HEK293 (cell line): ENCODE results near the gene STMP1.

Experiments used
- CTCF ChIP-seq: fragments of 450-650 bp; formaldehyde crosslinking; IDR thresholded peaks from 2 replicates; pipeline ENCODE4 v1.5.1; 2016; ENCODE audit warnings: missing biosample characterization, missing genetic modification characterization
- IKZF3 ChIP-seq: fragments of 450-650 bp; IDR thresholded peaks from 2 replicates; pipeline ENCODE4 v1.5.0; 2018; ENCODE audit warnings: missing biosample characterization, mild to moderate bottlenecking, missing genetic modification characterization, moderate library complexity
- MZF1 ChIP-seq: fragments of 450-650 bp; formaldehyde crosslinking; IDR thresholded peaks from 2 replicates; pipeline ENCODE4 v1.5.1; 2017; ENCODE audit warnings: missing biosample characterization, missing genetic modification characterization, borderline replicate concordance
- SETDB1 ChIP-seq: IDR thresholded peaks from one replicate; pipeline ENCODE4 v1.6.1; 2017; ENCODE audit warnings: mild to moderate bottlenecking, low read length, moderate library complexity, mixed read lengths; ENCODE audit not compliant: insufficient read length
- ZBTB49 ChIP-seq: fragments of 450-650 bp; formaldehyde crosslinking; IDR thresholded peaks from 2 replicates; pipeline ENCODE4 v1.5.1; 2016; ENCODE audit warnings: missing biosample characterization, missing genetic modification characterization, low read depth
- ZNF175 ChIP-seq: fragments of 450-650 bp; formaldehyde crosslinking; IDR thresholded peaks from 2 replicates; pipeline ENCODE4 v1.5.1; 2016; ENCODE audit warnings: missing biosample characterization, missing genetic modification characterization
- ZNF24 ChIP-seq: fragments of 450-650 bp; formaldehyde crosslinking; IDR thresholded peaks from 2 replicates; pipeline ENCODE4 v1.5.1; 2016; ENCODE audit warnings: missing biosample characterization, missing genetic modification characterization
- ZNF354C ChIP-seq: fragments of 450-650 bp; formaldehyde crosslinking; IDR thresholded peaks from 2 replicates; pipeline ENCODE4 v1.5.1; 2016; ENCODE audit warnings: missing biosample characterization, missing genetic modification characterization, low read depth, borderline replicate concordance
- ZNF398 ChIP-seq: fragments of 450-650 bp; formaldehyde crosslinking; IDR thresholded peaks from 2 replicates; pipeline ENCODE4 v1.5.1; 2017; ENCODE audit warnings: missing biosample characterization, missing genetic modification characterization
- ZNF416 ChIP-seq: fragments of 450-650 bp; formaldehyde crosslinking; IDR thresholded peaks from 2 replicates; pipeline ENCODE4 v1.5.1; 2016; ENCODE audit warnings: missing biosample characterization, missing genetic modification characterization
- ZNF473 ChIP-seq: fragments of 450-650 bp; formaldehyde crosslinking; IDR thresholded peaks from 2 replicates; pipeline ENCODE4 v1.5.1; 2017; ENCODE audit warnings: missing biosample characterization, missing genetic modification characterization
- ZNF514 ChIP-seq: fragments of 450-650 bp; formaldehyde crosslinking; IDR thresholded peaks from 2 replicates; pipeline ENCODE4 v1.5.1; 2016; ENCODE audit warnings: missing biosample characterization, missing genetic modification characterization
- ZNF585B ChIP-seq: fragments of 450-650 bp; formaldehyde crosslinking; IDR thresholded peaks from 2 replicates; pipeline ENCODE4 v1.5.1; 2016; ENCODE audit warnings: missing biosample characterization, missing genetic modification characterization
- TF ChIP-seq, protein P1 (sequence below): fragments of 450-650 bp; formaldehyde crosslinking; IDR thresholded peaks from 2 replicates; pipeline ENCODE4 v1.5.1; 2017; ENCODE audit warnings: missing biosample characterization, mild to moderate bottlenecking, missing genetic modification characterization, moderate library complexity

- TF ChIP-seq ZNF416 (tag by site-specific recombination), result no peak
- no peak for TF ChIP-seq CTCF (tag by site-specific recombination)
- TF ChIP-seq ZNF24 (tag by site-specific recombination), result no peak
- no peak for TF ChIP-seq ZNF354C (tag by site-specific recombination)
- TF ChIP-seq ZNF398 (tag by site-specific recombination), result no peak
- no peak for TF ChIP-seq SETDB1
- no peak for TF ChIP-seq ZNF175 (tag by site-specific recombination)
- no peak for TF ChIP-seq MZF1
- TF ChIP-seq, protein P1, sequence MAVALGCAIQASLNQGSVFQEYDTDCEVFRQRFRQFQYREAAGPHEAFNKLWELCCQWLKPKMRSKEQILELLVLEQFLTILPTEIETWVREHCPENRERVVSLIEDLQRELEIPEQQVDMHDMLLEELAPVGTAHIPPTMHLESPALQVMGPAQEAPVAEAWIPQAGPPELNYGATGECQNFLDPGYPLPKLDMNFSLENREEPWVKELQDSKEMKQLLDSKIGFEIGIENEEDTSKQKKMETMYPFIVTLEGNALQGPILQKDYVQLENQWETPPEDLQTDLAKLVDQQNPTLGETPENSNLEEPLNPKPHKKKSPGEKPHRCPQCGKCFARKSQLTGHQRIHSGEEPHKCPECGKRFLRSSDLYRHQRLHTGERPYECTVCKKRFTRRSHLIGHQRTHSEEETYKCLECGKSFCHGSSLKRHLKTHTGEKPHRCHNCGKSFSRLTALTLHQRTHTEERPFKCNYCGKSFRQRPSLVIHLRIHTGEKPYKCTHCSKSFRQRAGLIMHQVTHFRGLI (tag by site-specific recombination), result no peak
- TF ChIP-seq ZNF514 (tag by site-specific recombination), result no peak
- no peak for TF ChIP-seq ZNF585B (tag by site-specific recombination)
- TF ChIP-seq ZNF473, result no peak
- TF ChIP-seq ZBTB49 (tag by site-specific recombination), result no peak
- TF ChIP-seq IKZF3, result no peak
These were observed 59.0 kb downstream of the STMP1 start for GRCh38 chr7:135721198-135721820.
